AG10803 (cell line): Measurements from ENCODE around the gene EPPIN.

Experiments used
- DNase-seq: peaks from one replicate; pipeline ENCODE4 v3.0.0; 2010; ENCODE audit warnings: low read depth
- H3K4me3 ChIP-seq: 2 replicates; pipeline ENCODE4 v1.5.1; 2011; ENCODE audit warnings: mild to moderate bottlenecking, low read length, control low read depth
- TF ChIP-seq, protein P1 (sequence below): conservative IDR thresholded peaks from 2 replicates; pipeline ENCODE4 v1.5.1; 2011; ENCODE audit warnings: mild to moderate bottlenecking, low read length, control low read depth, inconsistent platforms

The EPPIN gene

DNA sequence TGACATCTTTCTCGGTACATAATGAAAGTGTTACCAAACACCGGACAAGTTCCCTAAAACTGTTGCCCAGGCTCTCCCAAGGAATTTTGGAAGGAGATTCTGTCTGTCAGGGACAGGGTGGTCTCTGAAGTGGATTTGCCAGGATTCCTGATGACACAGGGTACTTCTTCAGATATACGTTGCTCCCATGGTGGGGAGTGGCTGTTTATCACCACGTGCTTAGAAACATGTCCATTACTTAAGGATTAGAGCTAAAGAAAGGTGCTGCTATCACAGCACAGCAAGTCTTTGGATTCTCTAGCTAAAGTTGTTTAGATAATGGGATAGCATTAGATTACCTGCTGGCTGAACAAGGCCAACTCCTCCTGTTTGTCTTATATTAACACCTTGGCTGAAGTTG lies 38.1 kb downstream of the EPPIN start:
- TF ChIP-seq, protein P1, sequence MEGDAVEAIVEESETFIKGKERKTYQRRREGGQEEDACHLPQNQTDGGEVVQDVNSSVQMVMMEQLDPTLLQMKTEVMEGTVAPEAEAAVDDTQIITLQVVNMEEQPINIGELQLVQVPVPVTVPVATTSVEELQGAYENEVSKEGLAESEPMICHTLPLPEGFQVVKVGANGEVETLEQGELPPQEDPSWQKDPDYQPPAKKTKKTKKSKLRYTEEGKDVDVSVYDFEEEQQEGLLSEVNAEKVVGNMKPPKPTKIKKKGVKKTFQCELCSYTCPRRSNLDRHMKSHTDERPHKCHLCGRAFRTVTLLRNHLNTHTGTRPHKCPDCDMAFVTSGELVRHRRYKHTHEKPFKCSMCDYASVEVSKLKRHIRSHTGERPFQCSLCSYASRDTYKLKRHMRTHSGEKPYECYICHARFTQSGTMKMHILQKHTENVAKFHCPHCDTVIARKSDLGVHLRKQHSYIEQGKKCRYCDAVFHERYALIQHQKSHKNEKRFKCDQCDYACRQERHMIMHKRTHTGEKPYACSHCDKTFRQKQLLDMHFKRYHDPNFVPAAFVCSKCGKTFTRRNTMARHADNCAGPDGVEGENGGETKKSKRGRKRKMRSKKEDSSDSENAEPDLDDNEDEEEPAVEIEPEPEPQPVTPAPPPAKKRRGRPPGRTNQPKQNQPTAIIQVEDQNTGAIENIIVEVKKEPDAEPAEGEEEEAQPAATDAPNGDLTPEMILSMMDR, result no peak
- no peak overlapping the region for H3K4me3 ChIP-seq
- no peak for DNase-seq

DNA sequence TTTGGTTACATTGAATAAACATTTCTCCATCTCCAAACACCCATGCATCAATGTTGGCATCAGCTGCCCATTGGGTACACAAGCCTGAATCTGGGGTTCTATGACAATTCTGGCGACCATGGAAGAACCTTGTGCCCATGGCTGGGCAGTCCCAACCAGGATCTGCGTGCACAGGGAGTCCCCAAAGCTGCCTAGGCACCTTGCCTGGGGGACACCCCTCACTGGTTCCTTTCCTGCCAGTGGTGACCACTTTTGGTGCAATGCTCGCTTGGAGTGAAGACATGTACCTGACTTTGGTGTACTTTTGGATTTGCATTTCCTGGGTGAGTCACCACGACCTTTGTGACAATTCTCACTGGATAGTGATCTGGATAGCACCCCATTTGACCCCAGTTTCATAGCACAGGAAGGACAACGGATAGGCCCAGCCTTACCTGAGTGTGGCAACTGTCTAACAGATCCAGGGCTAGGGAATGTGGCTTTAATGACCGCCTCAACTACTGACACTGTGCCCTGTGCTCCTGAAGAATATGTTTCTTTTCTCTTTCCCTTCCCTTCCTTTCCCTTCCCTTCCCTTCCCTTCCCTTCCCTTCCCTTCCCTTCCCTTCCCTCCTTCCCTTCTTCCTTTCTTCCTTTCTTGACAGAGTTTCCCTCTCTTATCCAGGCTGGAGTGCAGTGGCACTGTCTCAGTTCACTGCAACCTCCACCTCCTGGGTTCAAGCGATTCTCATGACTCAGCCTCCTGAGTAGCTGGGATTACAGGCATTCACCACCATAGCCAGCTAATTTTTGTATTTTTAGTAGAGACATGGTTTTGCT lies 38.9 kb downstream of the EPPIN start:
- DNase-seq, result no peak
- TF ChIP-seq, protein P1, result no peak
- no peak overlapping the region for H3K4me3 ChIP-seq

DNA sequence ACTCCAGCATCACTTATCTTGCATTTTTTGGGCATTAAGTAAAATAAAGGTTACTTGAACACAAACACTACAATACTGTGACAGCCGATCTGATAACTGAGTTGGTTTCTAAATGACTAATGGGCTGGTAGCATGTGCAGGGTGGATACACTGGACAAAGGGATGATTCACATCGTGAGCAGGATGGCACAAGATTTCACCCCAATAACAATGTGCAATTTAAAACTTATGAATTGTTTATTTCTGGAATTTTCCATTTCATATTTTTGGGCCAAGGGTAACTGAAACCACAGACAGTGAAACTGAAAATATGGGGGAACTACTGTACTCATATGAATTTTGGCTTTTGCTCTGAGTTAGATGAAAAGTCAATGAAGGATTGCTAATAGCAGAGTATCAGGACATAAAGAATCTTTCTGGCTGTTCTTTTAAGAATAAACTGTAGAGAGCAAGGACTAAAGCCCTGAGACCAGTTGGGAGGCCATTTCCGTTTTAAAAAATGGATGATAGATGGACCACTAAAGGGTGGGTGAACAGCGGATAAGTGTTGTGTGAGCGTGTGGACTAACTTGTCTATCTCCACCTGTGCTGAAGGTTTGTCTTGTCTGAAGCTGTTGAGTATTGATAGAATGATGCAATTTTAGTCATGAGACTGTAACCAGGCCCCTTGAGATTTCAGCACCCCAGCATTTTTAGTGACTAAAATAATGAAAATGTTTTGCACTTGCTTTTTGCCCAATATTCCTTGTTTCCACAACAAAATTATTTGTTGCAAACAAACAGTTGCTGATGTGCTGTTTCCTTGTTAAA lies 40.0 kb downstream of the EPPIN start:
- H3K4me3 ChIP-seq, result no peak overlapping the region
- DNase-seq, result no peak
- TF ChIP-seq, protein P1, result no peak

DNA sequence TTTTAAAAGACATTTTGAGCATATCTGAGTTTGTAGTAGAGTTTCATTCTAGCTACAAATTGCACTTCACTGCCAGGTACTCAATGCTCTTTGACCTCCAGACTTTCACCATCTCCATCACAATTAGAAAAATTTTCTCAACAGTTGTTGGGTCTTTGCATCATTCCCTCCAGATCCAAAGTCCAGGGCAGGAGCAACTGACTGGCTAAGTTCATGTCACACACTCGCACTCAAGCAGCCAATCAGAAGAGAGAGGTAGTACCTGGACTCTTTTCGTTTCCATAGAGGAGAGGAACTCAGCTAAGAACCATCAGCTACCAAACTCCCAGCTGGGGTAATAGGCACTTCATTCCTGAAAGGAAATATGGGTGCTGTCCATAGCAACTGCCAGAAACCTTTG lies 40.8 kb downstream of the EPPIN start:
- no peak for DNase-seq
- TF ChIP-seq, protein P1, result no peak

DNA sequence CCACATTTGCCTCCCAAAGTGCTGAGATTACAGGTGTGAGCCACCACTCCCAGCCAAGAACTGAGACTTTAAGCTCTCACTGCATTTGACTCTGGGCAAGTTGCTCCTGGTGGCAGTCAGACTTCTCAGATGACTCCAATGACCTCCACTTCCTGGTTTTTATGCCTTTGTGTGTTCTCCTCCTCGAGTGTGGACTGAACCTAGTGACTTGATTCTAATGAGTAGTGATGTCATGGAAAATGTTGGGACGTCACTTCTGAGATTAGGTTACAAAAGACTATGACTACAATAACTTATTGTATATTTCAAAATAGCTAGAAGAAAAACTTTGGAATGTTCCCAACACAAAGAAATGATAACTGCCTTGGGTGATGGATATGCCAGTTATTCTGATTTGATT lies 43.8 kb downstream of the EPPIN start:
- H3K4me3 ChIP-seq, result no peak overlapping the region
- TF ChIP-seq, protein P1, result no peak
- no peak for DNase-seq

More for the DNA sequence above, 40.8 kb downstream of the EPPIN start:
- no peak overlapping the region for H3K4me3 ChIP-seq

DNA sequence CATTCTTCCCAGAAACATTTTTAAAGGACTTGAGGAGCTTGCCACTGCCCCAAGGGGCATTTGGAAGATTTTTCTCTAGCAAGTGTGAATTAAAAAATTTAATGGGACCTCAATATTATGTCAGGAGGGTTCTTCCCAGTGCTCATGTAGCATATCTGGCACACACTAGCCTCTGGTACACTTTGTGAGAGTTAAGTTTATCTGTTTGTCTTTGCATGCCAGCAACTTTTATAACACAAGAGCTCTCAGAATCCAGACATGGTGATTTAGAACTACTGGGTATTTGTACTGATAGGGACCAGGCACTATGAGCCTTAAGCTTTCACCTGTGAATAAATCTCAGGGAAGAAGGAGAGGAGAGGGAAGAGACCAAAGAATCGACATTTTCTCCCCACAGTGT lies 44.6 kb downstream of the EPPIN start:
- no peak for DNase-seq
- no peak overlapping the region for H3K4me3 ChIP-seq
- TF ChIP-seq, protein P1, result no peak
